Measurements from ENCODE around the gene NAXE.
"Not testable (repeated sequence)": the region's sequence is repeated elsewhere in the genome, so short reads cannot be mapped to it uniquely, and the experiment has no call there.

DNA sequence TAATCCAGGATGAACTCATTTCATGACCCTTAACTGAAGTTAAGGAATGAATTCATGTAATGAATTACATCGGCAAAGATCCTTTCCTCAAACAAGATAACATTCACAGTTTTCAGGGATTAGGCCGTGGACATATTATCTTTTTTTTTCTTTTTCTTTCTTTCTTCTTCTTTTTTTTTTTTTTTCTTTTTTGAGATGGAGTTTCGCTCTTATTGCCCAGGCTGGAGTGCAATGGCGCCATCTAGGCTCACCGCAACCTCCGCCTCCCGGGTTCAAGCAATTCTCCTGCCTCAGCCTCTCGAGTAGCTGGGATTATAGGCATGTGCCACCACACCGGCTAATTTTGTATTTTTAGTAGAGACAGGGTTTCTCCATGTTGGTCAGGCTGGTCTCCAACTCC is 39.6 kb downstream of the NAXE start:
- TF ChIP-seq, protein P1, sequence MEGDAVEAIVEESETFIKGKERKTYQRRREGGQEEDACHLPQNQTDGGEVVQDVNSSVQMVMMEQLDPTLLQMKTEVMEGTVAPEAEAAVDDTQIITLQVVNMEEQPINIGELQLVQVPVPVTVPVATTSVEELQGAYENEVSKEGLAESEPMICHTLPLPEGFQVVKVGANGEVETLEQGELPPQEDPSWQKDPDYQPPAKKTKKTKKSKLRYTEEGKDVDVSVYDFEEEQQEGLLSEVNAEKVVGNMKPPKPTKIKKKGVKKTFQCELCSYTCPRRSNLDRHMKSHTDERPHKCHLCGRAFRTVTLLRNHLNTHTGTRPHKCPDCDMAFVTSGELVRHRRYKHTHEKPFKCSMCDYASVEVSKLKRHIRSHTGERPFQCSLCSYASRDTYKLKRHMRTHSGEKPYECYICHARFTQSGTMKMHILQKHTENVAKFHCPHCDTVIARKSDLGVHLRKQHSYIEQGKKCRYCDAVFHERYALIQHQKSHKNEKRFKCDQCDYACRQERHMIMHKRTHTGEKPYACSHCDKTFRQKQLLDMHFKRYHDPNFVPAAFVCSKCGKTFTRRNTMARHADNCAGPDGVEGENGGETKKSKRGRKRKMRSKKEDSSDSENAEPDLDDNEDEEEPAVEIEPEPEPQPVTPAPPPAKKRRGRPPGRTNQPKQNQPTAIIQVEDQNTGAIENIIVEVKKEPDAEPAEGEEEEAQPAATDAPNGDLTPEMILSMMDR (IDR thresholded peaks at IDR 0.05): not testable (repeated sequence)
- TF ChIP-seq POLR2AphosphoS5 (IDR thresholded peaks at IDR 0.05): not testable (repeated sequence)
